Measurements from ENCODE around the gene SFRP4. TPM values are rescaled to one million over a fixed set of nuclear protein-coding genes. Genes with fewer than 3 reads are reported as not detected.
A peak's percentile ranks its signal among the peaks of the same experiment; 100 is the strongest.

SFRP4 gene
- total RNA-seq, 1 donor from 2014 or later: 25.7 TPM

DNA sequence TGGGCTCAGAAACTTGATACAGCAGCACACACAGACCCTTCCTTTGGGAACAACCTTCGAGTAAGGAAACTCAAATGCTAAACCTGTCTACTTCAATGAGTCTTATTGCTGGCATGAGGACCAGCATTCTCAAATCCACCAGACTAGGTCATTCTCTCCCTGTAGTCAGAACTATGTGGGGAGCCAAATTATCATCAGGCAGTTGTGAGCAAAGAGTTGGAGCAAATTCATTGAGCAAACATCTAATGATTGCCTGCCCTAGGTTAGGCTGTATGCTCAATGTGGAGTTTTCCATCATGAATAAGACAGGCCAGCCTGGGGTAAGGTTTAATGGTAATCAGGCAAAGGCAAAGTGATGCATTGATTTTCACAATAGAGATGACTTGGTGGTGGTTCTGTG lies 7.4 kb upstream of the SFRP4 start:
- Histone ChIP-seq H3K4me3 (no peak overlapping the region), H3K27me3 (no peaks in the 10 kb centered on the region), H3K9me3 (peaks cover 0 to 5% of the 10 kb centered on the region in 2 donors), H3K4me1 (peaks cover 0 to 13% of the 10 kb centered on the region in 2 donors), H3K36me3 (no peaks in the 10 kb centered on the region), H3K27ac (peak overlapping the region; percentile 53 to 57)
- no peak for DNase-seq (ENCODE audit: low spot score in 2 of 2)
- TF ChIP-seq, protein P1, sequence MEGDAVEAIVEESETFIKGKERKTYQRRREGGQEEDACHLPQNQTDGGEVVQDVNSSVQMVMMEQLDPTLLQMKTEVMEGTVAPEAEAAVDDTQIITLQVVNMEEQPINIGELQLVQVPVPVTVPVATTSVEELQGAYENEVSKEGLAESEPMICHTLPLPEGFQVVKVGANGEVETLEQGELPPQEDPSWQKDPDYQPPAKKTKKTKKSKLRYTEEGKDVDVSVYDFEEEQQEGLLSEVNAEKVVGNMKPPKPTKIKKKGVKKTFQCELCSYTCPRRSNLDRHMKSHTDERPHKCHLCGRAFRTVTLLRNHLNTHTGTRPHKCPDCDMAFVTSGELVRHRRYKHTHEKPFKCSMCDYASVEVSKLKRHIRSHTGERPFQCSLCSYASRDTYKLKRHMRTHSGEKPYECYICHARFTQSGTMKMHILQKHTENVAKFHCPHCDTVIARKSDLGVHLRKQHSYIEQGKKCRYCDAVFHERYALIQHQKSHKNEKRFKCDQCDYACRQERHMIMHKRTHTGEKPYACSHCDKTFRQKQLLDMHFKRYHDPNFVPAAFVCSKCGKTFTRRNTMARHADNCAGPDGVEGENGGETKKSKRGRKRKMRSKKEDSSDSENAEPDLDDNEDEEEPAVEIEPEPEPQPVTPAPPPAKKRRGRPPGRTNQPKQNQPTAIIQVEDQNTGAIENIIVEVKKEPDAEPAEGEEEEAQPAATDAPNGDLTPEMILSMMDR (IDR thresholded peaks at IDR 0.05): no peak
- intact Hi-C loops (cut with DNase I): loop anchor here (5.0 kb wide), 1 partner anchor 722 kb away; no protein-coding TSS in a partner anchor

GRCh38 chr7:37921876-37922275 lies 5.3 kb upstream of the SFRP4 start:
- intact Hi-C loops (cut with DNase I): loop anchor here (1.0 to 5.0 kb wide), 2 partner anchors 256 to 720 kb away; partner anchors contain the start of gene STARD3NL
- Histone ChIP-seq H3K4me1 (peaks cover 0 to 16% of the 10 kb centered on the region in 2 donors), H3K4me3 (peak overlapping the region; percentile 90 to 97), H3K9me3 (peaks cover 0 to 5% of the 10 kb centered on the region in 2 donors), H3K27ac (peak overlapping the region in 1 of 2 donors; percentile 87), H3K36me3 (no peaks in the 10 kb centered on the region), H3K27me3 (no peaks in the 10 kb centered on the region)
- no peak for DNase-seq (ENCODE audit: low spot score in 2 of 2)
- TF ChIP-seq, protein P1 (IDR thresholded peaks at IDR 0.05): no peak

GRCh38 chr7:37920849-37921805 lies 4.5 kb upstream of the SFRP4 start:
- Histone ChIP-seq H3K27ac (peak overlapping the region; percentile 87 to 90), H3K36me3 (no peaks in the 10 kb centered on the region), H3K4me3 (peak overlapping the region; percentile 90 to 97), H3K4me1 (peaks cover 0 to 16% of the 10 kb centered on the region in 2 donors), H3K9me3 (peaks cover 0 to 4% of the 10 kb centered on the region in 2 donors), H3K27me3 (no peaks in the 10 kb centered on the region)
- TF ChIP-seq, protein P1 (IDR thresholded peaks at IDR 0.05): peak in 1 of 3 experiments; percentile 7
- peak in 1 of 2 donors; percentile 69 for DNase-seq (ENCODE audit: low spot score in 2 of 2)
- intact Hi-C loops (cut with DNase I): loop anchor here (1.0 to 5.0 kb wide), 2 partner anchors 257 to 719 kb away; partner anchors contain the start of gene STARD3NL

DNA sequence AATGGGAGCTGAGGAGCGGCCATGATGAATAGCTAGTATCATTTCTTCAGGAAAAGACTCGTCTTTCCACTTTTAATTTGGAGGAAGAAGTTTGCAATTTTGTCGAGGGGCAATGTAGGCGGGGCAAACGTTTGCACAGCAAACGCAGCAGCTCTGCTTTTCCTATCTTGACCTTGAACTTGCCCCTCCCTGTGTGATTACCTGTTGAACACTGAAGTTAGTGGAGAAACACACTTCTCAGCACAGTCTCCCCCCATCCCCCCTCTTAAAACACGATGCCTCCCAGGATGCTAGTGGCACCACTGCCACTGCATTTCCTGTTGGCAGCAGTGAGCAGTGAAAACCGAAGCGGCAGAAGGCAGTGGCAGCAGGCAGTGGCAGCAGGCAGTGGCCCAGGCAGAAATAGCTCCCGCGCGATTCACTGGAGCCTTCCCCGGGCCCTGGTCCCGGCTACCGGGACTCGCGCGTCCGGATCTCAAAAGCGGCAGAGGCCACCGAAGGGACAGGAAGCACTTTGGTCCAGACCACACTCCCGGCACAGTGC lies 3.8 kb upstream of the SFRP4 start, which contains the start of gene EPDR1:
EPDR1 (plus strand) TSS at position 336 of the 544 bp plus-strand sequence. CDS start 300 bp downstream, outside the sequence.
- Histone ChIP-seq H3K27ac (peak within 1 kb of the TSS; percentile 87 to 90), H3K36me3 (no peaks in the 10 kb centered on the region), H3K27me3 (no peaks in the 10 kb centered on the region), H3K9me3 (no peaks in the 10 kb centered on the region), H3K4me1 (peaks cover 0 to 16% of the 10 kb centered on the region in 2 donors), H3K4me3 (peak within 1 kb of the TSS; percentile 90 to 97)
- TF ChIP-seq, protein P1 (IDR thresholded peaks at IDR 0.05): peak; percentile 17 to 51 (median 43)
- intact Hi-C loops (cut with DNase I): loop anchor here (5.0 kb wide), 1 partner anchor 718 kb away; no protein-coding TSS in a partner anchor
- peak in 1 of 2 donors; percentile 75 for DNase-seq (ENCODE audit: low spot score in 2 of 2)

DNA sequence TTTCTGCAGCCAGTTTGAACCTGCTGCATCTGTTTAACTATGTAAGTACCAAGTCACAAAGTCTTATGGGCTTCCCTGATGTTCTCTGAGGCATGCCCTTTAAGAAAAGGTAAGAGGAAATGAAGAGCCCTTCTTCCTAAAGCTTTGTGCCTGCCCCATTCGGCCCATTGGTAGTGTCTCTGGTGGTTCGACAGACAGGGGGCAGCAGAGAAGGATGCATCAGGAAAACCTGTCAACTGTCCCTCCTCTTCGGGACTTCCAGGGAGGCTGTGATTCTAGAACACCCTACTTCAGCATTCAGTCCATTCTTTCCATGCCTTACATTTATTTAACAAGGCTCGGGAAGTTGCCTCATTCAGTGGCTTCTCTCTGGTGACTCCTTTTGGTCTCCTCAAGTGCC lies 1.9 kb upstream of the SFRP4 start:
- Histone ChIP-seq H3K4me1 (peaks cover 0 to 8% of the 10 kb centered on the region in 2 donors), H3K4me3 (no peak overlapping the region), H3K27me3 (no peaks in the 10 kb centered on the region), H3K36me3 (no peaks in the 10 kb centered on the region), H3K9me3 (no peaks in the 10 kb centered on the region), H3K27ac (no peak overlapping the region)
- TF ChIP-seq, protein P1 (IDR thresholded peaks at IDR 0.05): no peak
- DNase-seq (ENCODE audit: low spot score in 2 of 2): no peak
- intact Hi-C loops (cut with DNase I): loop anchor here (5.0 to 10.0 kb wide), 3 partner anchors 189 to 304 kb away; no protein-coding TSS in a partner anchor
